GM08714 (cell line): ENCODE data around the gene C1orf87.

Source experiments
- H3K4me3 ChIP-seq: fragments of 200-500 bp; sonication (Bioruptor generic); 2 replicates; pipeline ENCODE4 v1.5.1; 2014; ENCODE audit warnings: mild to moderate bottlenecking, low read length, inconsistent platforms
- ZNF274 ChIP-seq: IDR thresholded peaks from 2 replicates; pipeline ENCODE4 v1.6.1; 2012; ENCODE audit warnings: mild to moderate bottlenecking, low read depth, low read length

Gene C1orf87

DNA sequence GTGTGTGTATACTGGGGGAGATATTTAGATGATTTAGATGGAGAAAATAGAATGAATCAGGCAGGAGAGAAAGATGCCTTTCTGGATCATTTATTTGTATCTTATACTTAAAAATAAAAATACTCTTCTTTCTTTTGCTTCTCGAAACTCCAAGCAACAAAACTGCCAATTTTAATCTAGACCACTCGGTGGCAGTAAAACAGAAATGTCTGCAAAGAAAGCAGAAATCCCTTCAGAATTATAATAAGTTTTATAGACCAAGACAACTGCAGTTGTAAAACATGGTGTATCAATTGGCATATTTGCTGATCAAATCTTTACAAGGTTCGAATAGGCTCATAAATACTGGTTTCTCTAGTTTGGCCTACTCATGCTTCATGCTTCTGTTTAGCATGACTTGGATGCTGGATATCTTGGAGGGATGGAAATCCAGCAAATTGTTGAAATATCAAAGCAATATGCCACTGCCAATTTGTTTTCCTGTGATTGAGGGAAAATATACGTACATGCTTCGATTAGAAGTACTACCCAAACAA is 15.1 kb upstream of the C1orf87 start:
- TF ChIP-seq ZNF274: no peak
- H3K4me3 ChIP-seq: no peak overlapping the region

DNA sequence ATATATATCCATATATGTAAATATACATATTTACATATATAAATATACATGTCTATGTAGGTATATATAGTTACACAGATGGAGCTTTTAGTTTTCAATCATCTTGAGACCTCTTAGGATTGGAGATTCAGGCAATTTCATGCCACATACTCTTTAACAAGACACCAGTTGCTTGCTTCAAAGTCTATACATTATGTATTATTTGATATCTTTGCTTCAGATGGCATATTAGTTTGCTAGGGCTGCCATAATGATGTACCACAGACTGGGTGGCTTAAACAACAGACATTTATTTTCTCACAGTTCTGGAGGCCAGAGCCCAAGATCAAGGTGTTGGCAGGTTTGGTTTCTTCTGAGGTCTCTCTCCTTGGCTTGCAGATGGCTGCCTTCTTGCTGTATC is 14.1 kb upstream of the C1orf87 start:
- TF ChIP-seq ZNF274: no peak
- no peak overlapping the region for H3K4me3 ChIP-seq

DNA sequence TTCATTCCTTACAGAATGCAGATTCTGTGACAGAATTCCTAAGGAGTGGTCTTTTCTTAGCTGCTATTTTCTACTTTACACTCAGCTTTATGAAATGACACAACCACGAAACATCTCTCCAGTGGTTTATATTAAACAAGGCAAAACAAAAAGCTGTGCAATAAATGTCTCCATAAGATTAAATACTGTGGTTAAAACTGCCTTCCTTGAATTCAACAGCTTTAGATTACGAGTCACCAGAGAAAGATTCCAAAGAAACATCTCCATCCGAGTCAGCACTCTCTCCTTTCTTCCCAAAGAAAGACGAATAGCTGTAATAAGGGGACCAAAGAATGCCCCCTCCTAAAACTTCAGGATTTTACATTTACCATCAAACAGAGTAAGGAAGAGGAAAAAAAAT is 4.6 kb upstream of the C1orf87 start:
- H3K4me3 ChIP-seq: no peak overlapping the region
- TF ChIP-seq ZNF274: no peak

DNA sequence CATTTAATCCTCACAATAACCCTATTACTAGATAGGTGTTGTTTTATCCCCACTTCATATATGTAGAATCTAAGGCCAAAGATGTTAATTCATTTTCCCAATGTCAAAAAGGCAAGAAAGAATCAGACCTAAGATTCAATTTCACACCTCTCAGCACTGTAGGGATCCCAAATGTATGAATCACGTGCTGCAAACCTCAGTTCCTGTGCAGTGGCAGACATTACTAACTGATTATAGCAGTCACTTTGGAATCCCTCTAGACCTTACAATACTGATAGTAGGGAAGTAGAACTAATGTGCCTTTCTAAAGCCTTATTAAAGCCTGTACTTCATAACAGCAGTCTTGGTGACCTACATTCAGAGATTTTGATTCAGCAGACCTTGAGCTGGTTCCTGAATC is 2.3 kb downstream of the C1orf87 start:
- H3K4me3 ChIP-seq: no peak overlapping the region
- TF ChIP-seq ZNF274: no peak

DNA sequence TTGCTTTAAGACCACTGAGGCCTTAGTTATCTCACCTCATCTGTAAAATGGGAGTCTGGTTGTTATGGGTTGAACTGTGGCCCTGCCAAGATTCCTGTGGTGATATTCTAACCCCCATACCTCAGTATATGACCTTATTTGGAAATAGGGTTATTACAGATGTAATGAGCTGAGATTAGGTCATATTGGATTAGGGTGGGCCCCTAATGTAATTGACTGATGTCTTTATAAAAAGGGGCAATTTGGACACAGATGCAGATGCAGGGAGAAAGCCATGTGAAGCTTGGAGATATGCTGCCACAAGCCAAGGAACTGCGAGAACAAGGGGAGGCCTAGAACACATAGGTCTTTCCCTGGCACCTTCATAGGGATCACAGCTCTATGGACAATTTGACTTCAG is 3.9 kb downstream of the C1orf87 start:
- no peak overlapping the region for H3K4me3 ChIP-seq
- TF ChIP-seq ZNF274: no peak

DNA sequence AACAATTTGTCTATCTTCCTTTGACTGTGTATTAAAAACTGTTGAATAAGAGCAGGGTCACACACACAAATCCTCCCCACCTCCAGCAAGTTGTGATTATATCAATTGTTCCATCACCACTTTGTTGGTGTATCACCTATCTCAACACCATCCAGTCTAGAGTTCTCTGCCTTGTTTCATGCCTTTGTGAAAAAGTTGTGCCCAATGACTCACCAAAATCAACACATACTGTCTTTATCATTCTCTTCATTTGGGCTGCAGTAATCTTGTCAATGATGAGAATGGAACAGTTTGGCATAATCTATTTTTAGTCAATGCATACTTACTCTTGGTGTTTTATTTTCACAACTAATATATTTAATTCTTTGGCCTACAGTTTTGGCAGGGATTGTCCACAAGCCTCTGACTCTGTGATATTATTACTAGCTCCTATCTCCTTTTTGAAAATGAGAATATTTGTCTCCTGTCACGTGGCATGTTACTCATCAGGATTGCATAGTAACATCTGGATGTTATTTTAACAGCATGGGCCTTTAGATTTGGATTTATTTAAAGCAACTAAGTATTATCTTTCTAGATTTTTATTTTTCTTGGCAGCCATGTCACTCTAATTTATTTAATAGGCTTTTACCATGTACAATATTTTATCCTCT is 5.1 kb downstream of the C1orf87 start:
- TF ChIP-seq ZNF274: no peak
- H3K4me3 ChIP-seq: no peak overlapping the region

DNA sequence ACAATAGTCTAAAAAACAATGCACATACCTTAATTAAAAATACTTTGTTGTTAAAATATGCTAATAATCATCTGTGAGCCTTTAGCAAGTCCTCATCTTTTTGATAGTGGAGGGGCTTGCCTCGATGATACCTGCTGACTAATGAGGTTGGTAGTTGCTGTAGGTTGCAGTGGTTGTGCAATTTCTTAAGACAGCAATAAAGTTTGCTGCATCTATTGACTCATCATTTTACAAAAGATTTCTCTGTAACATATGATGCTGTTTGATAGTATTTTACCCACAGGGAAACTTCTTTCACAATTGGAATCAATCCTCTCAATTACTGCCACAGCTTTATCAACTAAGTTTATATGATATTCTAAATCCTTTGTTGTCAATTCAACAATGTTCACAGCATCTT is 7.6 kb downstream of the C1orf87 start:
- no peak for TF ChIP-seq ZNF274
- H3K4me3 ChIP-seq: no peak overlapping the region

DNA sequence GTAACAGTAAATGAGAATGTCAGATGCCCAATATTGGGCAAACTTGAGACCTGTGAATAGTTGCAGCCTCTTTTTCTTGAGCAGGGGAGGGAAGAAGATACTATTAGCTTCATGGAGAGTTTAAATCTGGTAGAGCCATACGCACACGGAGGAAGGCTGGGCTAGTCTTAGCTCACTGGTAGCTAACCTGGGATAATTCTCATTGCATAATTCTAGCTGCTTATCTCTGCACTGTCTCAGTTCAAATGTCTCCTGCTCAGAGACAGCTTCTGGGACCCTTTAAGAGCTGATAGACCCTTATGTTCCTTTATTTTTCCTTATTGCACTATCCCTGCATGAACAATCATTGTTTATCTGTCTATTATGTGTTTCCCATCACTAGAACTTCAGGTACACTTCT is 8.4 kb downstream of the C1orf87 start:
- TF ChIP-seq ZNF274: no peak

DNA sequence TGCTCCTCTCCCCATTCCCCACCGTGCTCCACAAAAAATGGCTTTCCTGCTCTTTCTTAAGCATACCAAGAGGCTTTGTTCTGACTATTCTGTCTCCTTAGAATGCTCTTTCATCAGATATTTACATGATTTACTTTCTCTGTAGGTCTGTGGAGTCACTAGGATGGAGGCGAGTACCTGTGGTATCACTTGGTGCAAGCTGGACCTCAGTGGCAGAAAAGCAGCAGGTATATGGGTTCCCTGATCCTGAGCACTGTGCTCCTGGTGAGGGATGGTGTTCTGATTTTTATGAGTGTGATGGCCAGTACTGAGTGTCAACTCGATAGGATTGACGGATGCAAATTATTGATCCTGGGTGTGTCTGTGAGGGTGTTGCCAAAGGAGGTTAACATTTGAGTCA is 10.0 kb downstream of the C1orf87 start:
- no peak overlapping the region for H3K4me3 ChIP-seq
- no peak for TF ChIP-seq ZNF274

More for the DNA sequence above, 8.4 kb downstream of the C1orf87 start:
- H3K4me3 ChIP-seq: no peak overlapping the region

DNA sequence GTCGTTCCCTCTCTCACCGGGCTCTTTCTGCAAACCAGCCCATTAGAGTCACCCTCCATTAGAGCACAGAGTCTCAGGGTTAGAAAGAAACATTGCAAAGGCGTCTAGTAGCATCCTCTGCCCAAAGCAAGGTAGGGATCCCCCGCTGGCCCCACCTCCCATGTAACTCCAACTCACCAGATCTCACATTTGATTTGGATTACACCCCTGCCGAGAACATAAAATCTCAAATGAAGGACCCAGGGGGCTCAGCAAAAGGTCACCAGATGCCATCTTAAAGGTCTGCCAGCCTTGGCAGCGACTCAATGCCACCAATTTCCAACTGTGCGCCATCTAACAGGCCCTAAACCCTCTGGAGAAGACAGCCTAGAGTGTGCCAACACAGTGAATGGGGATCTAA is 14.1 kb downstream of the C1orf87 start:
- TF ChIP-seq ZNF274: no peak
- no peak overlapping the region for H3K4me3 ChIP-seq

DNA sequence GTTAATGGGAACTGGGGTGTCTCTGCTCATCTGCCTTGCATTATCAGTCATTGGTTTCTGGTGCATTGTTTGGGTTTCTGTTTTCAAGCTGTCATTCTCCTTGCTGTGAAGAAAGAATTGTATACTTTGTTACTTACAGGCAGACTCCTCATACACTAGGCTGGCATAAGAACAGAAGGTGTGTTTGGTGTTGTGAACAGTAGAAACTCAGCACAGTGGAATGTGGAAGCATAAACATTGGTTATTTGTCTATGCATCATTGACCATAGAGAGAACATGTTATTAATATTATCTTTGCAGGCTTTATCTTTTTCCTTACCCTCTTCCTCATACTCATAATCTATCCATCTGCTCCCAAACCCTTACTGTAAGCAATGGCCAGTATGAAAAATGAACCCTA is 18.2 kb downstream of the C1orf87 start:
- no peak overlapping the region for H3K4me3 ChIP-seq
- TF ChIP-seq ZNF274: no peak

DNA sequence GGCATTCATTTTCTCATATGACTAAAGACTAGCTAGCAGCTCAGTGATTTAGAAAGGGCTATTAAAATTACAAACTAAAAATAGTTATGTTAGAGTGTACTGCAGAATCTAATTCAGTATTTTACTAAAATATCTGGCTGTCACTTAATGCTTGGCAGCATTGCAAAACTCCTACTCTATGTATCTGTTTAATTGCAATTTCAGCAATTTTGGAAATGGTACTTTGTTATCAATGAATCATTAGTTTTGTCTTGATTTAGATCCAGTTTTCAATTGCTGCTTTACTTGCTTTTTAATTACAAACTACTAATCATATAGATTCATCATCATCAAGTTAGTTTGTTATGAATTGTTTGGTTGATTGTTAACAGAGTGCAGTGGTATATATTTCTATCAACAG is 19.2 kb downstream of the C1orf87 start:
- no peak overlapping the region for H3K4me3 ChIP-seq

DNA sequence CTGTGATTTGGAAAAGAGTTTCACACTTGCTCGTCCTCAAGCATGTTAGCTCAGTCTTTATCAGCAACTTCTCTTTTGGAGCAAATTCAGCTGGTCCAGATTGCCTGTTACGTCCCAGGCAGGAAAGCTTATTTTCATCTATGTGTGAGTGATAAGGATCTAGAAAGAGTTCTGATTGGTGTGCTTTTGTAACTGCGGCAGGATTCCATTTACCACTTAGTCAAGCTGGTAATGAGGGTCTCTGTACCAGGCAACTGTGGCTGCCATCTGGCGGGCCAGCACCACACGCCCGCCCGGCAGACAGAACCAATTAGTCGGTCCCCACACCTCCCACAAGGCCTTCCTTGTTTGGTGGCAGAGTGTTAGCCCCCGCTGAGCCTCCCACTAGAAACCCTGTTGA is 21.0 kb downstream of the C1orf87 start:
- TF ChIP-seq ZNF274: no peak
- H3K4me3 ChIP-seq: no peak overlapping the region

More for the DNA sequence above, 19.2 kb downstream of the C1orf87 start:
- no peak for TF ChIP-seq ZNF274

DNA sequence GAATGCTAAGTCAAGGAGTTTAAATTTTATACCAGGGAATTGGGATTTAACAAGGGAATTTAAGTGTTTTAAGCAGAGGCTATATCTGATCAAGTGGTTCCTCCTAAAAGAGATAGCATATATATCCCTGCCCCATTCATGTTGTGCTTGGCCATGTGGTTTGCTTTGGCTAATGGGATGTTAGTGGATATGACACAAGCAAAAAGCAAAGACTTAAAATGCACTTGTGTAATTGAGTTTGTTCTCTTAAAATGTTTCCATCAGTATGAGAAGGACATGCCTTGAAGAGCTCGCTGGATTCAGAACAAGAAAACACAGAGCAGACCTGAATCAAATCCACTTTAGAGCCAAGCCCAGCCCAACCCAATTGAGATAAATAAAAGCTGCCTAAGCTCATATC is 22.4 kb downstream of the C1orf87 start:
- no peak for TF ChIP-seq ZNF274
- H3K4me3 ChIP-seq: no peak overlapping the region

DNA sequence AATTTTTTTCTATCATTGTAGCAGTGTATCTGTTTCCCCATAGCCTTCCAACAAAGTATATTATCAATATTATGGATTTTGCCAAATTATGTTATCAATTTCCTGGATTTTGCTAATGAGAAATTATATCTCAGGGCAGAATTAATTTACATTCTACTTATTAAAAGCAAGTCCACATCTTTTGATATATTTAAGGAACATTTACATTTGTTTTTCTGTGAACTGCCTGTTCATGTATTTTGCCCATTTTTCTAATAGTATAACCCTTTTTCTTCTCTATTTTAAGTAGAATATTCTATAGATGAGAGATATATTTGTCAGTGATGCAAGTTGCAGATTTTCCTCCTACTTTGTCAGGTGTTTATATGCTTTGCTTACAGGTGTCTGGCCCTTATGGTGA is 24.4 kb downstream of the C1orf87 start:
- TF ChIP-seq ZNF274: no peak

DNA sequence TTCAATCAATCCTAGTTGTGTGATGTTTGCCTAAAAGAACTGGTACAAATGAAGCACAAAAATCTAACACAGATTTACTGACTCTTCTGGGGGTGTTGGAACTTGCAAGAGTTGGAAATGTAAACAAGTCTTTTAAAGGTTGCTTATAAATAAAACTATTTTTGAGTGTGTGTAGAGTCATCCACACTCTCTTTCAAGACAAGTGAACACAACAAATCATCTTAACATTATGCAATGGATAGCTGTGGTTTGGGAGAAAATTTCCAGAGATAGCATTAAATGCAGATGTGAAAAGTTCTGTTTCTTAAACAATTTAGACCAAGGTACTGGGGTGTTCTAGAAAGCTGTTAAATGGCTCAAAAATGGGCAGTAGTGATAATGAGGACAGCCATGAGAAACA is 28.7 kb downstream of the C1orf87 start:
- TF ChIP-seq ZNF274: no peak
- H3K4me3 ChIP-seq: no peak overlapping the region

More for the DNA sequence above, 24.4 kb downstream of the C1orf87 start:
- H3K4me3 ChIP-seq: no peak overlapping the region
